Neural progenitor cell (in vitro differentiated cells): ENCODE data around the gene ERLEC1. TPM values are rescaled to one million over a fixed set of nuclear protein-coding genes. Genes with fewer than 3 reads are reported as not detected.
"Not testable (repeated sequence)": the region's sequence is repeated elsewhere in the genome, so short reads cannot be mapped to it uniquely, and the experiment has no call there.

Source experiments
- DNase-seq: peaks from one replicate; pipeline ENCODE4 v3.0.0-alpha.2; 2016; ENCODE audit warnings: low spot score
- H2AFZ ChIP-seq: fragments of 200-600 bp; sonication (generic); replicated peaks from 2 replicates; pipeline ENCODE4 v1.6.1; 2016; ENCODE audit warnings: antibody characterized with exemption
- H3F3A ChIP-seq: fragments of 200-600 bp; sonication (generic); 2 replicates; pipeline ENCODE4 v1.6.1; 2016; ENCODE audit warnings: antibody characterized with exemption, low read depth
- H3K27ac ChIP-seq: fragments of 200-600 bp; sonication (generic); 2 replicates; pipeline ENCODE4 v1.5.1; 2016; ENCODE audit warnings: mild to moderate bottlenecking
- H3K27me3 ChIP-seq: fragments of 200-600 bp; sonication (generic); 2 replicates; pipeline ENCODE4 v1.6.1; 2016; ENCODE audit warnings: mild to moderate bottlenecking, moderate library complexity
- H3K36me3 ChIP-seq: fragments of 200-600 bp; sonication (generic); 2 replicates; pipeline ENCODE4 v1.5.1; 2016
- H3K4me1 ChIP-seq: fragments of 200-600 bp; sonication (generic); 2 replicates; pipeline ENCODE4 v1.6.1; 2016; ENCODE audit warnings: mixed run types
- H3K4me2 ChIP-seq: fragments of 200-600 bp; sonication (generic); 2 replicates; pipeline ENCODE4 v1.6.1; 2016
- H3K4me3 ChIP-seq: fragments of 200-600 bp; sonication (generic); 2 replicates; pipeline ENCODE4 v1.5.1; 2016
- H3K79me2 ChIP-seq: fragments of 200-600 bp; sonication (generic); 2 replicates; pipeline ENCODE4 v1.6.1; 2016; ENCODE audit warnings: low read depth
- H3K9ac ChIP-seq: fragments of 200-600 bp; sonication (generic); 2 replicates; pipeline ENCODE4 v1.6.1; 2016
- H3K9me3 ChIP-seq: fragments of 200-600 bp; sonication (generic); 2 replicates; pipeline ENCODE4 v1.5.1; 2016; ENCODE audit warnings: low read depth
- H4K20me1 ChIP-seq: fragments of 200-600 bp; sonication (generic); 2 replicates; pipeline ENCODE4 v1.6.1; 2016; ENCODE audit warnings: low read depth
- H3K27ac Mint-ChIP-seq: 3 replicates; pipeline ENCODE4 v1.8.0; 2021; ENCODE audit warnings: mixed read lengths
- H3K27me3 Mint-ChIP-seq: 2 replicates; pipeline ENCODE4 v1.8.0; 2022; ENCODE audit warnings: low read depth, mild to moderate bottlenecking, inconsistent platforms, moderate library complexity, mixed read lengths; ENCODE audit not compliant: insufficient read depth
- H3K36me3 Mint-ChIP-seq: 3 replicates; pipeline ENCODE4 v1.8.0; 2021; ENCODE audit warnings: mixed read lengths
- H3K4me1 Mint-ChIP-seq: 3 replicates; pipeline ENCODE4 v1.8.0; 2021; ENCODE audit warnings: mixed read lengths
- H3K4me3 Mint-ChIP-seq: 3 replicates; pipeline ENCODE4 v1.8.0; 2021; ENCODE audit warnings: mild to moderate bottlenecking, moderate library complexity, mixed read lengths
- H3K9me3 Mint-ChIP-seq: 3 replicates; pipeline ENCODE4 v1.8.0; 2020; ENCODE audit warnings: mixed read lengths
- CTCF ChIP-seq: fragments of 200-600 bp; sonication (generic); IDR thresholded peaks from 2 replicates; pipeline ENCODE4 v1.5.1; 2017; ENCODE audit warnings: antibody characterized with exemption, mild to moderate bottlenecking
- EZH2 ChIP-seq: fragments of 200-600 bp; sonication (generic); IDR thresholded peaks from 2 replicates; pipeline ENCODE4 v1.6.1; 2017; ENCODE audit warnings: antibody characterized with exemption, mild to moderate bottlenecking, moderate library complexity
- EZH2phosphoT487 ChIP-seq: fragments of 200-600 bp; sonication (generic); IDR thresholded peaks from 2 replicates; pipeline ENCODE4 v1.6.1; 2017; ENCODE audit warnings: antibody characterized with exemption
- total RNA-seq: library from RNA; depleted of rRNA; stranded (reverse); fragments of >200 nt; gene quantifications from 2 replicates; pipeline ENCODE4 v1.2.3, GENCODE V29; 2015; ENCODE audit warnings: low replicate concordance

ERLEC1 gene
- total RNA-seq, 1 donor from 2014 or later, result 43.4 TPM

- H3K4me2 ChIP-seq, H2AFZ ChIP-seq, H3K4me3 ChIP-seq, H3K36me3 ChIP-seq, H4K20me1 ChIP-seq, H3K9me3 ChIP-seq, H3K79me2 ChIP-seq, H3K9me3 Mint-ChIP-seq, H3K9ac ChIP-seq, H3K27ac ChIP-seq, H3K27me3 Mint-ChIP-seq, H3K27me3 ChIP-seq, H3K36me3 Mint-ChIP-seq, H3K27ac Mint-ChIP-seq, H3K4me3 Mint-ChIP-seq: not testable (repeated sequence)
- peaks cover 19% of the 10 kb centered on the region for H3K4me1 ChIP-seq
- peaks cover 12% of the 10 kb centered on the region for H3K4me1 Mint-ChIP-seq
- peak; percentile 40 for TF ChIP-seq CTCF
- peak; percentile 11 for DNase-seq
- H3F3A ChIP-seq, result peaks cover 13% of the 10 kb centered on the region
Observed at GRCh38 chr2:53823639-53824038, 36.8 kb downstream of the ERLEC1 start.

- H3K27ac Mint-ChIP-seq, result no peak overlapping the region
- no peaks in the 10 kb centered on the region for H3K27me3 Mint-ChIP-seq
- H4K20me1 ChIP-seq, result no peaks in the 10 kb centered on the region
- no peak overlapping the region for H3K9ac ChIP-seq
- H3K27ac ChIP-seq, result no peak overlapping the region
- TF ChIP-seq EZH2, result no peak
- no peak for TF ChIP-seq EZH2phosphoT487
- no peak for TF ChIP-seq CTCF
- no peaks in the 10 kb centered on the region for H3K79me2 ChIP-seq
- no peak overlapping the region for H3K4me3 ChIP-seq
- H3K4me2 ChIP-seq, result no peak overlapping the region
- no peak overlapping the region for H3K4me3 Mint-ChIP-seq
- peaks cover 13% of the 10 kb centered on the region for H3F3A ChIP-seq
- no peak overlapping the region for H2AFZ ChIP-seq
- no peaks in the 10 kb centered on the region for H3K36me3 Mint-ChIP-seq
- H3K36me3 ChIP-seq, result no peaks in the 10 kb centered on the region
- no peaks in the 10 kb centered on the region for H3K9me3 Mint-ChIP-seq
- peaks cover 19% of the 10 kb centered on the region for H3K4me1 ChIP-seq
- no peaks in the 10 kb centered on the region for H3K9me3 ChIP-seq
- DNase-seq, result no peak
- H3K4me1 Mint-ChIP-seq, result peaks cover 12% of the 10 kb centered on the region
- no peaks in the 10 kb centered on the region for H3K27me3 ChIP-seq
Observed at GRCh38 chr2:53826030-53826410, 39.2 kb downstream of the ERLEC1 start.

DNA sequence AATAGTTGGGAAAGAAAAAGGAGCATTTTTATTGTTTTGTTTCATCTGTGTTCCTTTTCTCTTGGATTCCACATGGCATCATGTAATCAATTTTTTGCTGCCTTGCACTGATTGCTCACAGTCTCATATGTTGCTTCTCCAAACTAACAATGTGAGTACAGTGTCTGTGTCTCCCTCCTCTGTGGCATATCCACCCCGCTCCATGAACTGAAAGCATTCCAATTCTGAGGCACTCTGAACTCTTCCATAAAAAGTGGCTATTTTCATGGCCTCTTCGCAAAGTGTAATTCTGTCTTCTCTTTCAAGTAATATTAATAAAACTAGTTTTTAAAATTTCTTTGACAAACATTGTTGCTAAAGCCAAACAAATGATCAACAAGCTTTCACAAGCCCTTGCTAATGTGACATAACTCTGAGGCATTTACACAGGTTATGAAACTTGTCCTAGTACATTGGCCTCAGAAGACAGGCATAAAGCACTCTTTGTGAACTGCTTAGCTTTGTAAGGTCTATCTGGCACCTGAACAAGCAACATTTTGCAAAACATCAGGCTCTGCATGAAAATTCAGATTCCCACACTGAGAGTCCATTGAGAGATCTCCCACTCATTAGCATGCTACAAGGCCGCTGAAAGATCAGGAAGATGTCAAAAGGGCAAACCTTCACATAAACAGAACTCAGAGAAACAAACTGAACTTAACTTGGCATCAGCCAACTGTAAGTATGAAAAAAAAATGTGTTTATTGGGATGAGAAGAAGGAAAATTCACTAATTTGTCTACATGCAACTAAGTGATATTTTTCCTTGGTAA lies 39.9 kb downstream of the ERLEC1 start:
- Histone ChIP-seq H3K79me2 (no peaks in the 10 kb centered on the region), H3F3A (peaks cover 13% of the 10 kb centered on the region), H3K27ac (peak overlapping the region; percentile 39), H3K9me3 (no peaks in the 10 kb centered on the region), H3K36me3 (no peaks in the 10 kb centered on the region), H3K4me3 (no peak overlapping the region), H3K27me3 (no peaks in the 10 kb centered on the region), H2AFZ (no peak overlapping the region), H3K4me1 (peaks cover 19% of the 10 kb centered on the region), H4K20me1 (no peaks in the 10 kb centered on the region), H3K4me2 (no peak overlapping the region), H3K9ac (no peak overlapping the region)
- TF ChIP-seq CTCF, result no peak
- no peak for TF ChIP-seq EZH2
- TF ChIP-seq EZH2phosphoT487, result no peak
- H3K36me3 Mint-ChIP-seq, result no peaks in the 10 kb centered on the region
- DNase-seq, result no peak
- H3K4me1 Mint-ChIP-seq, result peaks cover 12% of the 10 kb centered on the region
- no peak overlapping the region for H3K4me3 Mint-ChIP-seq
- H3K9me3 Mint-ChIP-seq, result no peaks in the 10 kb centered on the region
- no peak overlapping the region for H3K27ac Mint-ChIP-seq
- no peaks in the 10 kb centered on the region for H3K27me3 Mint-ChIP-seq
